IMR-90 (cell line): ENCODE measurements around the gene CNOT6. TPM values are rescaled to one million over a fixed set of nuclear protein-coding genes. Genes with fewer than 3 reads are reported as not detected.

Experiments used
- ATAC-seq: fragments of 200-7000 bp; cut with Tn5 transposase; 2 replicates; pipeline ENCODE4 v1.9.1; 2020; ENCODE audit warnings: low read depth, mild to moderate bottlenecking, moderate library complexity
- BruUV-seq: library from RNA; stranded (reverse); fragments of 400-500 nt; replicated peaks from 2 replicates; lab custom pipeline; 2021; lab: Mats Ljungman, UMichigan
- CTCF ChIA-PET: fragments of 300-600 bp; formaldehyde crosslinking; extraction: SDS; loops from one replicate; lab custom pipeline; 2021; ENCODE audit warnings: antibody characterized with exemption; lab: Yijun Ruan, JAX
- POLR2A ChIA-PET: fragments of 300-600 bp; sonication (Branson Sonifier 250); formaldehyde crosslinking; loops from one replicate; lab custom pipeline; 2022; ENCODE audit warnings: antibody characterized with exemption; ENCODE audit not compliant: unreplicated experiment; lab: Charles Lee
- DNase-seq: peaks from one replicate; pipeline ENCODE4 v3.0.0; 2013
- H2AFZ ChIP-seq: replicated peaks from 2 replicates; pipeline ENCODE3; 2013; ENCODE audit warnings: low read length, mild to moderate bottlenecking; ENCODE audit not compliant: poor library complexity
- H2AK5ac ChIP-seq: 2 replicates; pipeline ENCODE4 v1.6.1; 2013; ENCODE audit warnings: low read depth, low read length, inconsistent platforms
- H2AK9ac ChIP-seq: replicated peaks from 2 replicates; pipeline ENCODE3; 2013; ENCODE audit warnings: mild to moderate bottlenecking, low read depth, low read length, moderate library complexity; ENCODE audit not compliant: poor library complexity
- H2BK120ac ChIP-seq: 2 replicates; pipeline ENCODE4 v1.6.1; 2013; ENCODE audit warnings: low read depth, low read length, inconsistent platforms
- H2BK15ac ChIP-seq: 3 replicates; pipeline ENCODE4 v1.6.1; 2013; ENCODE audit warnings: low read depth, low read length, inconsistent platforms
- H2BK20ac ChIP-seq: 2 replicates; pipeline ENCODE4 v1.6.1; 2013; ENCODE audit warnings: low read depth, mild to moderate bottlenecking, inconsistent platforms, low read length, moderate library complexity
- H2BK5ac ChIP-seq: 2 replicates; pipeline ENCODE4 v1.6.1; 2013; ENCODE audit warnings: mild to moderate bottlenecking, low read depth, low read length, inconsistent platforms; ENCODE audit not compliant: poor library complexity, severe bottlenecking
- H3K14ac ChIP-seq: replicated peaks from 2 replicates; pipeline ENCODE4 v1.6.1; 2013; ENCODE audit warnings: low read depth, low read length, inconsistent platforms
- H3K18ac ChIP-seq: 2 replicates; pipeline ENCODE4 v1.6.1; 2013; ENCODE audit warnings: low read depth, low read length, control low read depth
- H3K23ac ChIP-seq: 2 replicates; pipeline ENCODE4 v1.6.1; 2013; ENCODE audit warnings: low read depth, low read length, inconsistent platforms
- H3K27ac ChIP-seq: 2 replicates; pipeline ENCODE4 v1.5.1; 2013; ENCODE audit warnings: mild to moderate bottlenecking, control low read depth, low read length; ENCODE audit not compliant: insufficient read depth
- H3K27me3 ChIP-seq: 2 replicates; pipeline ENCODE4 v1.6.1; 2013; ENCODE audit warnings: low read length; ENCODE audit not compliant: control insufficient read depth, insufficient read depth
- H3K36me3 ChIP-seq: 2 replicates; pipeline ENCODE4 v1.6.1; 2013; ENCODE audit warnings: low read length, mixed read lengths; ENCODE audit not compliant: control insufficient read depth, insufficient read depth
- H3K4ac ChIP-seq: 2 replicates; pipeline ENCODE4 v1.6.1; 2013; ENCODE audit warnings: low read depth, low read length, inconsistent platforms
- H3K4me1 ChIP-seq: 2 replicates; pipeline ENCODE4 v1.6.1; 2013; ENCODE audit warnings: low read length, mixed read lengths; ENCODE audit not compliant: control insufficient read depth, insufficient read depth
- H3K4me2 ChIP-seq: 2 replicates; pipeline ENCODE4 v1.6.1; 2013; ENCODE audit warnings: low read depth, mild to moderate bottlenecking, control low read depth, low read length, moderate library complexity
- H3K4me3 ChIP-seq: 2 replicates; pipeline ENCODE4 v1.5.1; 2013; ENCODE audit warnings: low read depth, mild to moderate bottlenecking, control low read depth, low read length, moderate library complexity; ENCODE audit not compliant: insufficient read depth
- H3K56ac ChIP-seq: 2 replicates; pipeline ENCODE4 v1.6.1; 2013; ENCODE audit warnings: low read length, inconsistent platforms; ENCODE audit not compliant: insufficient read depth; ENCODE audit errors: extremely low read depth
- H3K79me1 ChIP-seq, 2 experiments: 2 replicates each; pipeline ENCODE4 v1.6.1; 2013; ENCODE audit warnings: low read length in 2 of 2, inconsistent platforms in 1 of 2, low read depth in 1 of 2
- H3K9ac ChIP-seq: 2 replicates; pipeline ENCODE4 v1.6.1; 2013; ENCODE audit warnings: low read depth, low read length, control low read depth
- H3K9me1 ChIP-seq: 2 replicates; pipeline ENCODE4 v1.6.1; 2013; ENCODE audit warnings: low read length, inconsistent platforms; ENCODE audit not compliant: insufficient read depth
- H3K9me3 ChIP-seq: 2 replicates; pipeline ENCODE4 v1.6.1; 2013; ENCODE audit warnings: low read length; ENCODE audit not compliant: control insufficient read depth, insufficient read depth
- H4K20me1 ChIP-seq: 2 replicates; pipeline ENCODE4 v1.6.1; 2013; ENCODE audit warnings: low read length, inconsistent platforms; ENCODE audit not compliant: insufficient read depth
- H4K5ac ChIP-seq: 2 replicates; pipeline ENCODE4 v1.6.1; 2013; ENCODE audit warnings: mild to moderate bottlenecking, low read depth, low read length, control low read depth
- H4K8ac ChIP-seq, 2 experiments: 2 replicates each; pipeline ENCODE4 v1.6.1; 2013; ENCODE audit warnings: low read depth in 2 of 2, low read length in 2 of 2, control low read depth in 1 of 2, inconsistent platforms in 1 of 2
- H4K91ac ChIP-seq: 2 replicates; pipeline ENCODE4 v1.6.1; 2013; ENCODE audit warnings: low read depth, low read length, inconsistent platforms; ENCODE audit not compliant: insufficient read depth
- BHLHE40 ChIP-seq: fragments of 150-350 bp; IDR thresholded peaks from 2 replicates; pipeline ENCODE4 v1.6.1; 2016; ENCODE audit warnings: mild to moderate bottlenecking, low read depth, low read length
- CEBPB ChIP-seq: IDR thresholded peaks from 2 replicates; pipeline ENCODE4 v1.6.1; 2012; ENCODE audit warnings: low read depth, low read length, improper control_type of control experiment
- CHD1 ChIP-seq: IDR thresholded peaks from 2 replicates; pipeline ENCODE4 v1.6.1; 2012; ENCODE audit warnings: low read depth, low read length, improper control_type of control experiment
- CTCF ChIP-seq: conservative IDR thresholded peaks from 2 replicates; pipeline ENCODE4 v1.5.1; 2012; ENCODE audit warnings: mild to moderate bottlenecking, low read depth, low read length, improper control_type of control experiment
- ELK1 ChIP-seq: fragments of 150-350 bp; IDR thresholded peaks from 2 replicates; pipeline ENCODE4 v1.6.1; 2016; ENCODE audit warnings: low read depth, mild to moderate bottlenecking, low read length, moderate library complexity, borderline replicate concordance
- FOS ChIP-seq: fragments of 150-350 bp; IDR thresholded peaks from 2 replicates; pipeline ENCODE4 v1.6.1; 2016; ENCODE audit warnings: low read depth, low read length
- MAFK ChIP-seq: IDR thresholded peaks from 2 replicates; pipeline ENCODE4 v1.6.1; 2012; ENCODE audit warnings: low read depth, low read length, improper control_type of control experiment
- MAZ ChIP-seq: IDR thresholded peaks from 2 replicates; pipeline ENCODE4 v1.6.1; 2012; ENCODE audit warnings: low read depth, mild to moderate bottlenecking, low read length, improper control_type of control experiment, moderate library complexity, borderline replicate concordance
- MXI1 ChIP-seq: IDR thresholded peaks from 2 replicates; pipeline ENCODE4 v1.6.1; 2012; ENCODE audit warnings: low read depth, mild to moderate bottlenecking, low read length, moderate library complexity, borderline replicate concordance
- NFE2L2 ChIP-seq: fragments of 150-350 bp; IDR thresholded peaks from 2 replicates; pipeline ENCODE4 v1.6.1; 2016; ENCODE audit warnings: low read depth, mild to moderate bottlenecking, low read length
- POLR2A ChIP-seq: IDR thresholded peaks from 2 replicates; pipeline ENCODE4 v1.6.1; 2012; ENCODE audit warnings: mild to moderate bottlenecking, low read depth, low read length
- RAD21 ChIP-seq: IDR thresholded peaks from 2 replicates; pipeline ENCODE4 v1.6.1; 2012; ENCODE audit warnings: low read length, improper control_type of control experiment
- RCOR1 ChIP-seq: IDR thresholded peaks from 2 replicates; pipeline ENCODE4 v1.6.1; 2012; ENCODE audit warnings: mild to moderate bottlenecking, low read length, improper control_type of control experiment; ENCODE audit not compliant: insufficient replicate concordance
- RFX5 ChIP-seq: IDR thresholded peaks from 2 replicates; pipeline ENCODE4 v1.8.0; 2012; ENCODE audit warnings: low read depth, mild to moderate bottlenecking, low read length, moderate library complexity
- SMC3 ChIP-seq: fragments of 150-350 bp; IDR thresholded peaks from 2 replicates; pipeline ENCODE4 v1.6.1; 2016; ENCODE audit warnings: low read depth, mild to moderate bottlenecking, antibody characterized with exemption, low read length, moderate library complexity
- USF2 ChIP-seq: fragments of 150-350 bp; IDR thresholded peaks from 2 replicates; pipeline ENCODE4 v1.6.1; 2017; ENCODE audit warnings: mild to moderate bottlenecking, antibody characterized with exemption, low read length, low read depth
- WGBS, 2 experiments: methylation state at CpG; one replicate each; pipeline versions ENCODE4 v1.1.5 to v1.1.7; 2013; ENCODE audit warnings: missing lambda C conversion rate in 2 of 2; ENCODE audit not compliant: insufficient read length in 1 of 2; ENCODE audit errors: extremely low coverage in 2 of 2; 5-methylcytosine and 5-hydroxymethylcytosine counted together
- dilution Hi-C: fragments of 300-500 bp; cut with HindIII; formaldehyde crosslinking; loops from one replicate; pipeline ENCODE4 v1.14.3; 2018; ENCODE audit warnings: low sequenced_read_pairs; ENCODE audit not compliant: unreplicated experiment
- in situ Hi-C: fragments of 300-500 bp; cut with MboI; formaldehyde crosslinking; loops from 3 replicates; pipeline ENCODE4 v1.14.3; 2019; ENCODE audit warnings: low sequenced_read_pairs, inconsistent platforms, mixed read lengths
- intact Hi-C: fragments of 100-400 bp; cut with micrococcal nuclease; formaldehyde crosslinking; loops from 2 replicates; pipeline ENCODE4 v1.10.0; 2022
- polyA plus RNA-seq, 3 experiments: library from polyadenylated mRNA; depleted of rRNA; stranded (reverse); fragments of >200 nt; gene quantifications; 2 replicates each; pipeline ENCODE4 v1.2.3, GENCODE V29; 2012; ENCODE audit warnings: low replicate concordance in 1 of 3
- total RNA-seq: library from RNA; depleted of rRNA; stranded (reverse); fragments of >200 nt; gene quantifications from 2 replicates; pipeline ENCODE4 v1.2.3, GENCODE V29; 2012

CNOT6 gene
- total and polyA plus RNA-seq, 2 of the 4 experiments (the other 2 are of a cell fraction) = 9.7 to 10.8 TPM

GRCh38 chr5:180619563-180619915 lies 125.4 kb downstream of the CNOT6 start:
- dilution Hi-C loops (no loop called here), intact Hi-C loops (no loop called here), in situ Hi-C loops (no loop called here)
- Histone ChIP-seq H3K9me3 (no peaks in the 10 kb centered on the region), H2AFZ (no peak overlapping the region), H3K18ac (no peak overlapping the region), H3K9me1 (no peaks in the 10 kb centered on the region), H3K79me1 (no peaks in the 10 kb centered on the region), H4K8ac (no peak overlapping the region), H2BK20ac (no peak overlapping the region), H3K27me3 (peaks cover 10% of the 10 kb centered on the region; the same call in 1 of the 2 replicates), H2BK120ac (no peak overlapping the region), H4K20me1 (no peaks in the 10 kb centered on the region), H3K4me3 (no peak overlapping the region), H2AK5ac (no peak overlapping the region), H4K5ac (no peak overlapping the region), H2BK15ac (no peak overlapping the region), H3K27ac (no peak overlapping the region), H3K14ac (no peak overlapping the region), H2AK9ac (no peak overlapping the region), H3K4me1 (no peaks in the 10 kb centered on the region), H3K4me2 (no peak overlapping the region), H4K91ac (no peak overlapping the region), H3K23ac (no peak overlapping the region), H3K56ac (no peak overlapping the region), H3K36me3 (no peaks in the 10 kb centered on the region), H2BK5ac (no peak overlapping the region), H3K4ac (no peak overlapping the region), H3K9ac (no peak overlapping the region)
- DNase-seq (no peak), ATAC-seq (no peak)
- no peak for TF ChIP-seq ELK1
- no peak for TF ChIP-seq MAZ
- no peak for TF ChIP-seq CTCF
- no peak for TF ChIP-seq CEBPB
- no peak for TF ChIP-seq SMC3
- TF ChIP-seq RAD21 = no peak
- no peak for TF ChIP-seq POLR2A
- no peak for TF ChIP-seq USF2
- no peak for TF ChIP-seq BHLHE40
- TF ChIP-seq RFX5 = no peak
- no peak for TF ChIP-seq FOS
- no peak for TF ChIP-seq NFE2L2
- no peak for TF ChIP-seq MXI1
- TF ChIP-seq CHD1 = no peak
- TF ChIP-seq MAFK = no peak
- TF ChIP-seq RCOR1 = no peak
- ChIA-PET POLR2A (no interaction called here), CTCF (interaction anchor here (0.7 to 1.4 kb wide), 4 partner anchors 13 to 329 kb away, joined by 3 to 8 read pairs (median 4); no protein-coding TSS in a partner anchor)
- no TSS peak for BruUV-seq
- WGBS, 2 experiments = 64% methylated on average over 11 of the region's 22 CpGs; no CpG with 5 or more reads in 1 of the 2 experiments
